ENCODE data around the gene CAMTA1. TPM values are rescaled to one million over a fixed set of nuclear protein-coding genes. Genes with fewer than 3 reads are reported as not detected.

CAMTA1 gene
- polyA plus RNA-seq, 1 of the 3 experiments (the other 2 are of a cell fraction) = 63.1 TPM

- Histone ChIP-seq H3K9me2 (no peaks in the 10 kb centered on the region), H2AFZ (ENCODE audit: low read depth) (no peak overlapping the region), H3K9ac (no peak overlapping the region), H3K4me1 (ENCODE audit: control insufficient read depth in 1 of 2, insufficient read depth in 2 of 2, low read depth in 1 of 2, low read length in 1 of 2) (no peaks in the 10 kb centered on the region; a peak in 1 of 4 replicates), H3K27ac (ENCODE audit: low read depth in 2 of 2, low read length in 1 of 2) (no peak overlapping the region), H3K27me3 (ENCODE audit: insufficient read depth) (no peaks in the 10 kb centered on the region), H3K4me3 (ENCODE audit: low read depth in 2 of 2, low read length in 1 of 2) (no peak overlapping the region), H3K4me2 (no peak overlapping the region), H3K79me2 (ENCODE audit: insufficient read depth) (no peaks in the 10 kb centered on the region), H3K36me3 (replicated peaks in 1 of 2; ENCODE audit: control insufficient read depth in 1 of 2, insufficient read depth in 2 of 2, low read length in 1 of 2) (no peaks in the 10 kb centered on the region), H3F3A (replicated peaks; ENCODE audit: insufficient read depth) (no peaks in the 10 kb centered on the region), H3K9me3 (no peaks in the 10 kb centered on the region), H4K20me1 (ENCODE audit: insufficient read depth) (no peaks in the 10 kb centered on the region)
- ChIA-PET POLR2A (no interaction called here), CTCF (interaction anchor here (1.3 kb wide), 1 partner anchor 14 kb away, joined by 4 read pairs; no protein-coding TSS in a partner anchor)
- no peak for DNase-seq
- TF ChIP-seq ELF1 (IDR thresholded peaks at IDR 0.05) (no peak), RFX5 (IDR thresholded peaks at IDR 0.05; ENCODE audit: low read length) (no peak)
- 80% methylated on average over 10 of the region's 11 CpGs for WGBS (ENCODE audit: low lambda C conversion rate)
Observed at GRCh38 chr1:7358425-7358824, 573.2 kb downstream of the CAMTA1 start.

- TF ChIP-seq MXI1 (IDR thresholded peaks at IDR 0.05; ENCODE audit: low read depth, low read length) (no peak), JUND (IDR thresholded peaks at IDR 0.05) (no peak), SIN3A (IDR thresholded peaks at IDR 0.05; ENCODE audit: borderline replicate concordance, low read depth, low read length) (no peak), PBX3 (IDR thresholded peaks at IDR 0.05) (no peak), RAD21 (IDR thresholded peaks at IDR 0.05; ENCODE audit: low read length) (no peak), EP300 (IDR thresholded peaks at IDR 0.05; ENCODE audit: borderline replicate concordance in 1 of 2, low read depth in 1 of 2, low read length in 1 of 2) (no peak)
- no peaks in the 10 kb centered on the region for H3K27me3 ChIP-seq (ENCODE audit: insufficient read depth)
- H3K79me2 ChIP-seq (ENCODE audit: insufficient read depth) = no peaks in the 10 kb centered on the region
- no peaks in the 10 kb centered on the region for H3F3A ChIP-seq (replicated peaks; ENCODE audit: insufficient read depth)
- no peaks in the 10 kb centered on the region for H4K20me1 ChIP-seq (ENCODE audit: insufficient read depth)
- no peaks in the 10 kb centered on the region for H3K36me3 ChIP-seq (replicated peaks in 1 of 2; ENCODE audit: control insufficient read depth in 1 of 2, insufficient read depth in 2 of 2, low read length in 1 of 2)
- H3K4me1 ChIP-seq (ENCODE audit: control insufficient read depth in 1 of 2, insufficient read depth in 2 of 2, low read depth in 1 of 2, low read length in 1 of 2) = no peaks in the 10 kb centered on the region; a peak in 1 of 4 replicates
- no peak for DNase-seq
- H3K4me2 ChIP-seq = no peak overlapping the region
- no peak overlapping the region for H3K27ac ChIP-seq (ENCODE audit: low read depth in 2 of 2, low read length in 1 of 2)
- no peak overlapping the region for H3K4me3 ChIP-seq (ENCODE audit: low read depth in 2 of 2, low read length in 1 of 2)
- POLR2A ChIA-PET = interaction anchor here (0.7 kb wide), 1 partner anchor 8 kb away, joined by 3 read pairs; no protein-coding TSS in a partner anchor
- H3K9ac ChIP-seq = no peak overlapping the region
- H3K9me3 ChIP-seq = no peaks in the 10 kb centered on the region
- H2AFZ ChIP-seq (ENCODE audit: low read depth) = no peak overlapping the region
- no peaks in the 10 kb centered on the region for H3K9me2 ChIP-seq
- 75% methylated on average over 5 of the region's 6 CpGs for WGBS (ENCODE audit: low lambda C conversion rate)
- CTCF ChIA-PET = interaction anchor here (1.3 kb wide), 1 partner anchor 26 kb away, joined by 3 read pairs; no protein-coding TSS in a partner anchor
Observed at GRCh38 chr1:7360526-7360925, 575.3 kb downstream of the CAMTA1 start.

- H3F3A ChIP-seq (replicated peaks; ENCODE audit: insufficient read depth) = no peaks in the 10 kb centered on the region
- H3K4me3 ChIP-seq (ENCODE audit: low read depth in 2 of 2, low read length in 1 of 2) = no peak overlapping the region
- ChIA-PET CTCF (no interaction called here), POLR2A (no interaction called here)
- H3K9me2 ChIP-seq = no peaks in the 10 kb centered on the region
- H3K27ac ChIP-seq (ENCODE audit: low read depth in 2 of 2, low read length in 1 of 2) = no peak overlapping the region
- peaks cover 0 to 3% of the 10 kb centered on the region in 2 experiments; a peak in 1 of 4 replicates for H3K4me1 ChIP-seq (ENCODE audit: control insufficient read depth in 1 of 2, insufficient read depth in 2 of 2, low read depth in 1 of 2, low read length in 1 of 2)
- 74% methylated on average over 4 of the region's 4 CpGs for WGBS (ENCODE audit: low lambda C conversion rate)
- no peaks in the 10 kb centered on the region for H3K36me3 ChIP-seq (replicated peaks in 1 of 2; ENCODE audit: control insufficient read depth in 1 of 2, insufficient read depth in 2 of 2, low read length in 1 of 2)
- no peak overlapping the region for H2AFZ ChIP-seq (ENCODE audit: low read depth)
- H3K4me2 ChIP-seq = no peak overlapping the region
- no peak overlapping the region for H3K9ac ChIP-seq
- H3K79me2 ChIP-seq (ENCODE audit: insufficient read depth) = no peaks in the 10 kb centered on the region
- no peak for DNase-seq
- H4K20me1 ChIP-seq (ENCODE audit: insufficient read depth) = no peaks in the 10 kb centered on the region
- no peaks in the 10 kb centered on the region for H3K27me3 ChIP-seq (ENCODE audit: insufficient read depth)
- no peaks in the 10 kb centered on the region for H3K9me3 ChIP-seq
- no peak for TF ChIP-seq POLR2AphosphoS5 (IDR thresholded peaks at IDR 0.05; ENCODE audit: low read depth, low read length)
- TF ChIP-seq MAX (IDR thresholded peaks at IDR 0.05; ENCODE audit: low read depth) = no peak
- no peak for TF ChIP-seq USF2 (IDR thresholded peaks at IDR 0.05; ENCODE audit: borderline replicate concordance, low read depth, low read length)
- no peak for TF ChIP-seq EZH2phosphoT487 (IDR thresholded peaks at IDR 0.05; ENCODE audit: borderline replicate concordance, low read depth)
- TF ChIP-seq NRF1 (IDR thresholded peaks at IDR 0.05; ENCODE audit: low read depth, low read length) = no peak
- no peak for TF ChIP-seq IRF3 (IDR thresholded peaks at IDR 0.05; ENCODE audit: low read depth, low read length)
- TF ChIP-seq TEAD4 (IDR thresholded peaks at IDR 0.05; ENCODE audit: borderline replicate concordance, insufficient read depth) = no peak
- TF ChIP-seq MXI1 (IDR thresholded peaks at IDR 0.05; ENCODE audit: low read depth, low read length) = no peak
- TF ChIP-seq RAD21 (IDR thresholded peaks at IDR 0.05; ENCODE audit: low read length) = no peak
- no peak for TF ChIP-seq RFX5 (IDR thresholded peaks at IDR 0.05; ENCODE audit: low read length)
- no peak for TF ChIP-seq RXRA (IDR thresholded peaks at IDR 0.05; ENCODE audit: borderline replicate concordance, low read depth)
- TF ChIP-seq CTCF (IDR thresholded peaks at IDR 0.05) = no peak
- TF ChIP-seq GATA2 (CRISPR knock-in tag; IDR thresholded peaks at IDR 0.05) = no peak
Observed at GRCh38 chr1:7362947-7363346, 577.7 kb downstream of the CAMTA1 start.
